HG03521 (cell line): ENCODE results near the gene LPP.

ENCODE experiments used
- ATAC-seq: cut with Tn5 transposase; IDR thresholded peaks from one replicate; pipeline ENCODE4 v1.9.1; 2021; ENCODE audit warnings: mild to moderate bottlenecking, moderate library complexity; ENCODE audit not compliant: unreplicated experiment

The LPP gene

DNA sequence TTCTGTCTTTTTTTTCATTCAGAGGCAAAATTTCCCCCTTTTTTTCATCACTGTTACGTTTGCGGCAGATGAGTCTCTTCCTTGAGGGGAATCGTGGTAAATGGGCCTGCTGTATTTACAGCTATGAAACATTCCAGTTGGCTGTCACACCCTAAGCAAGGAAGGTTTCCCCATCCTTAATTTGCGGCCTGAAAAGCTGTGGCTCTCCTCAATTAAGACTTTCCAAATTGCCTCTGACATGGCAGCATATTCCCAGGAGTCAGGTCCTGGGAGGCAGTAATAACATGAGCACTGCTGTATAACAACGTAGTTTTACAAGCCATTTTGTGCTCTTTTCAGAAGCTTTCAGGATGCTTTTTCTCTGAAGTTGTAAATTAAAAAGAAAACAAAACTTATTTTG lies 420.9 kb downstream of the LPP start:
- ATAC-seq: no peak

DNA sequence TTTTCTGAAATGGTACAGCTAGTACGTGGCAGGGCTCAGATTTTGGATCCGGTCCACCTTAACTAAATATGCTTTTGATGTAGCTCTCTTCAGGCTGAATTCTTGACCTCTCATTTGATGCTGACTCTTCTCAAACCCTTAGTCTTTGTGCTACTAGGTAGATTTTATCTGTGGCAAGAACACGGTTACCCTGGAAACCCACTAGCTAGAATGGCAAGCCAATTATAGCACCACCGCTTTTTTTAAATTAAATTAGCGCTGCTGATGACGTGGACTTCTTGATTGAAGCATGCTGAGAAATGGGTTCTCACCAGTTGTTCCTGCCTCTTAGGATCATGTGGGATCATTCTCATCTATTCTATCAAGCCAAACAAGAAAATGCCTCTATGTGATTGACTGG lies 421.5 kb downstream of the LPP start:
- ATAC-seq: no peak

DNA sequence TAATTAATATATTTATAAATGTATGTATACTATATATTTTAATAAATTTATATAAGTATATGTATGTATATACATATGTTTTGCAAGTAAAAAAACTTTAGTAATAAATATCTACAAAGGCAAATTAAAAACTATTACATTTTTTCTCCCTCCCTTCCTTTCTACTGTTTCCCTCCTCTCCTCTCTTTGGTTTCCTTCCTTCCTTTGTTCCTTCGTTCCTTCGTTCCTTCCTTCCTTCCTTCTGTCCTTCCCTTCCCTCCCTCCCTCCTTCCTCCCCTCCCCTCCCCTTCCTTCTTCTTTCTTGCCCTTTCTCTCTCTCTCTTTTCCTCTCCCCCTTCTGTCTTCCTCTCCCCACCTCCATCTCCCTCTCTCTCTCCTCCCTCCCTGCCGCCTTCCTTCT lies 423.6 kb downstream of the LPP start:
- no peak for ATAC-seq

DNA sequence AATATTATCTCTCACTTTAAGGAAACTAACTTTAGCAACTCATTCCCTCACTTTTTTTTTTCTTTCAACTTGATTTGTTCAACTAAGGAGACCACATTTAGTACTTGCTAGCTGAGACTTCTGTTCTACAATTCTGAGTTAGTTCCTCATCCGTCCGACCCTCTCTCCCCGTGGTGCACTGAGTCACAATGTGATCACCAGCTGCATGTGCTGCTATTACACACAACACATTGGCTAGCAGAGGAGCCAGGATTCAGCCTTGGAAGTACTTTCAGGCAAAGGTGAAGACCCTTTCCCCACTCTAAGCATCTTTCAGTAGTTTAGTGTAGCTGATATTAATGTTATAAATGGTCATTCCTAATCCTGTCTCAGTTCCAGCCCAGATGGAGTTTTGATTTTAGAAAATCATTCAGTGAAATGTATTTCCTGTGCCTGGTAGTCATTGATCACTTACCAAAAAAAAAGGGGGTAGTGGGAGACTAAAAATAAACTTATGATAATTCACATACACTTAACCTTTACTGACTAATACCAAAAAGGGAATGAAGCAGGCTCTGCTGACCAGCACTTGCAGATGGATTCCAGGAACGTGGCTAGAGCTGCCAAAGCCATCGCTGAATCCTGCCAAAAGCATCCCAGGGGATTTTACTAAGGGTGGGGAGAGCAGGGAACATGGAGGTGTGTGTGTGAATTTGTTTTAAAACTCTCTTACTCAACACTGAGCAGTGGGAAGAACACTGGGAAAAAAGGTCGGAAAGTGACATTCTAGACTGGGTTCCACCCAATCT lies 424.8 kb downstream of the LPP start:
- ATAC-seq: no peak

DNA sequence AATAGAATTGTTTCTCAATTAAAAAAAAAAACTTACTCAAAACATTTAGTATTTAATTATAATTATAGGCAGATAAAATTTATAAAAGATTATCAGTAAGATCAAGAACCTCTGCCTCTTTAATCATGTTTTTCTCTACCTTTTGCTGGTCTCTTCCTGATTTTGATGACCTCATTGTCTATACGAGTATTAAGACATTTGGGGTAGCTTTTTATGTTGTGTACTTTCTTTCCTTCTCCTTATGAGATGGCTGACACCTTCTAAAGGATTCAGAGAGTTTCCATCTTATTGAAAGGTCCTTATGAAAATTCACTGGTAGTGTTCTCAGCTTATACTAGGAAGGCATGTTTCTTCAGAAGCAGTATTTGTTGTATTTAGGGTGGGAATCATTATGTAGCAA lies 426.3 kb downstream of the LPP start:
- ATAC-seq: no peak

DNA sequence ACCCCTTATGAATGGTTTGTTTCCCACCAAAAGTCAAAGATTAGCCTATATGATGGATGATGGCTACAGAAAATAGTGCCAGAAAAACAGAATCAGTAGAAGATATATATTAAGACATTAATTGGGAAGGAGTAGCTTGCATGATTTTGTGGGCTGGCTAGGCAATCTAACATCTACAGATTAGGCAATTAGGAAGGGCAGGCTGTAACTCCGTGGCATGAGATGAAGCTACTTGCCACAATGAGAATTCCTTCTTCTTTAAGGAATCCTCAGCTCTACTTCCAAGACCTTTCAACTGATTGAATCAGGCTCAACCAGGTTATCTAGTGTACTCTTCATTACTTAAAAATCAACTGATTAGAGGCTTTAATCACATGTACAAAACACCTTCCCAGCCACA lies 426.7 kb downstream of the LPP start:
- ATAC-seq: no peak

DNA sequence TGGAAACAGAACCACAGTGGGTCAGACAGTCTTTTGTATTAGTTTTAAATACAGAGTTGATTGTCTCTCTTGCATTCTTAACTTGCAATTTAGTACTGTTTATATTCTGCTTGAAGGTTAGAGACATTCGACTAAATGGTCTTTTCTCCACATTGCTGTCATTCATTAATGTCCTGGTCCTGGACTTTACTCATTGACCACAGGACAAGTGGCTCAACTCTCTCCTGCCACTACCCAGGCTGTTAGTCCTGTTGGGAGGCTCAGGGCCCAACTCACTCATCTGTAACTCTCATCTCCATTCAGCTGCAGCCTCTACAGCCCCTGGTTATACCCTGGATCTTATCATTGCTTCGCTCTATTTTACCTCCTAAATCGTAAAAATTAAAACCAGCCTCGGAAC lies 427.4 kb downstream of the LPP start:
- no peak for ATAC-seq

GRCh38 chr3:188581792-188582191 lies 427.8 kb downstream of the LPP start:
- ATAC-seq: no peak

- no peak for ATAC-seq
Observed at GRCh38 chr3:188583341-188584161, 429.6 kb downstream of the LPP start.

- no peak for ATAC-seq
Observed at GRCh38 chr3:188584162-188584529, 430.2 kb downstream of the LPP start.

- ATAC-seq: no peak
Observed at GRCh38 chr3:188584958-188585689, 431.2 kb downstream of the LPP start.

DNA sequence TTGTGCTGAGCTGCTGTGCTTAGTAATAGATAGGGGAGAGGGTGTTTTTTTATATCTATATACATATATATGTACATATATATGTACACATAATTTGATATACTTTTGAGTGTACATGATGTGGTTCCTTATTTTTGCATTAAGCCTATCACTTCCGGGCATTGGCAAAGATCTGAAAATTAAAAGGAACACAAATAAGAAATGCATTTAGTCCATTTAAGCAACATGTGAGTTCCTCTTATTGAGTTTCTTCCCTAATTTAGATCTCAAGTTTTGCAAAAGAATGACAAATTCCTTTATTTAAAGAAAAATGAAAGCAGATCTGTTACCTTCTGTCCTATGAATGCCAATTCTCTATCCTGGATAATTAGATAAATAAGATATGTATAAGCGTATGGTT lies 435.1 kb downstream of the LPP start:
- no peak for ATAC-seq

- ATAC-seq: no peak
Observed at GRCh38 chr3:188589771-188590170, 435.8 kb downstream of the LPP start.

DNA sequence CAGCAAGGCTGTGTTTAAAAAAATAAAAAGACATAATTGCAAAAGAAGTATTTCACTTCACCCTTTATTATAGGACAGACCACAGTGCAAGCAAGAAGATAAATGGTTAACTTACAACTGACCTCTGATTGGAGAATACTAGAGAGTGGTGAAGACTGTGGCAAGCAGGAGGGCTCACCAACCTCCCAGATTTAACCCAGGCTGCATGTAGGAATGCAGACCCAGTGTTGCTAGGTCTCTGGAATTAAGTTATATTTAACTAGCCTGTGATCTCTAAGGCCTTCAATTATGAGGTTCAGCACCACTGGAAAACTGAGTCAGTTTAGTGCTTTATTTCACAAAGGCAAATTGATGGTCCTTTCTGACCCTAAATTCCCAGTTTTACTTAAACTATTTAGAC lies 436.6 kb downstream of the LPP start:
- ATAC-seq: no peak

GRCh38 chr3:188594139-188594538 lies 440.2 kb downstream of the LPP start:
- ATAC-seq: no peak

DNA sequence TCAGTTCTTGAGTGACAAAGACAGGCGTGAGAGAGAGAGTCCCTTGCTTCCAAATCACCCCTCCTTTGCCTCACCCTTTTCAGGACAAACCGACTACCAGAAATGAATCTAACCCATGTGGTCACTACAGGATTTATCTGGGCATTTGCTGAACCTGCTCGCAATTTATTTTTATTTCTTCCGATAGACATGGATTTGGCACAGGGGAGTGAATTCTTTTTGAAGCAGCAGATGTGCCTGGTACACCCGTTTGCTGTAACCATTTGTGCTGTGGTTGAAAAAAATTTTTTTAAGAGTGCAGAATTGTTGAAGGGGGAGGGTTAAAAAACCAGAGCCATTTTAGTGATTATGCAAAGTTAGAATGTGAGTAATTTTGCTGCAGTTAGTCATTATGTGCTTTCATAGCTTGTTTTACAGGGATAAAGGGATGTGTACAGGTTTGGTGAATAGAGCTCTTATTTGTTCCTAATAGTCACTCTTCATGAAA lies 442.0 kb downstream of the LPP start:
- ATAC-seq: no peak

- no peak for ATAC-seq
Observed at GRCh38 chr3:188598894-188599293, 444.9 kb downstream of the LPP start.

- ATAC-seq: no peak
Observed at GRCh38 chr3:188602111-188602510, 448.2 kb downstream of the LPP start.

GRCh38 chr3:188602620-188603019 lies 448.7 kb downstream of the LPP start:
- ATAC-seq: no peak

DNA sequence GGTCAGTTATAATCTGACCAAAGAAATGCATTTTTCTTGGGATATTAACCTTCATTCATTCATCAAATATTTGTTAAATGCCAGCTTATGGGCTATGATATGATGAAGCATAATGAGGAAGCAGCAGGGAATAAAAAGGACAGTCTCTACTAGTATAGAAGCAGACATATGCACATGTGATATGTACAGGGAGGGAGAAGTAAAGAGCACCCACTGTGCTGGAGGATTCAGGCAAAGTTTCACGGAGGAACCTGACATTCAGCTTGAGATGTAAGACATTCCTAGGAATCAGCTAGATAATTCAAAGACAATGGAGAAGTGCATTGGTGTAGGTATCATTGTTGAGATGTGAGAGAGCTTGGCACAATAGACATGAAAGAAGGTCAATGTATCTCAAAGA lies 450.7 kb downstream of the LPP start:
- no peak for ATAC-seq

GRCh38 chr3:188605231-188605630 lies 451.3 kb downstream of the LPP start:
- no peak for ATAC-seq

- no peak for ATAC-seq
Observed at GRCh38 chr3:188605905-188606304, 451.9 kb downstream of the LPP start.
